ENCODE data around the gene TRABD. TPM values are rescaled to one million over a fixed set of nuclear protein-coding genes. Genes with fewer than 3 reads are reported as not detected.
A peak's percentile ranks its signal among the peaks of the same experiment; 100 is the strongest.

The TRABD gene
- total RNA-seq, 4 donors from 2014 or later, result 39.3 to 55.1 (median 45.8) TPM

DNA sequence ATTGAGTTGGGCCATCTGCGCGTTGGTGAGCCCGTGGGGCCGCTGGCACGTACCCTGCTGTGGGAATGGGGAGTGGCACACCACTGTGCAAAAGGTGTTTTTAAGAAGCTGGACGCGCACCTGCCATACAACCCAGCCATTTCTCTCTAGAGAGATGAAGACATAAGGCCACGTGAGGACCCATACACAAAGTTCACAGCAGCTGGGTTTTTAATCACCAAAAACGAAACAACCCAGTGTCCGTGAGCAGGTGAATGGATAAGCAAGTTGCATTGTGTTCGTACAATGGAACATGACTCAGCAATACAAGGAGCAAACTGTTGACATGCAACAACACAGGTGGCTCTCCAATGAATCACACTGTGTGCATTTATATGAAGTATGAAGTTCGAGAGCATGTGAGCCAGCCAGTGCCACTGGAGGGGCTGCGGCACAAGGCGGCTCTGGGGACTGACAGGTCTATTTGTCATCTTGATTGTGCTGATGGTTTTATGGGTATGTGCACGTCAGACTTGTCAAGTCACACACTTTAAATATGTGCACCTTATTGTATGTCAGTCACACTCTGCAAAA, 45.8 kb upstream of the TRABD start:
- TF ChIP-seq, protein P1, sequence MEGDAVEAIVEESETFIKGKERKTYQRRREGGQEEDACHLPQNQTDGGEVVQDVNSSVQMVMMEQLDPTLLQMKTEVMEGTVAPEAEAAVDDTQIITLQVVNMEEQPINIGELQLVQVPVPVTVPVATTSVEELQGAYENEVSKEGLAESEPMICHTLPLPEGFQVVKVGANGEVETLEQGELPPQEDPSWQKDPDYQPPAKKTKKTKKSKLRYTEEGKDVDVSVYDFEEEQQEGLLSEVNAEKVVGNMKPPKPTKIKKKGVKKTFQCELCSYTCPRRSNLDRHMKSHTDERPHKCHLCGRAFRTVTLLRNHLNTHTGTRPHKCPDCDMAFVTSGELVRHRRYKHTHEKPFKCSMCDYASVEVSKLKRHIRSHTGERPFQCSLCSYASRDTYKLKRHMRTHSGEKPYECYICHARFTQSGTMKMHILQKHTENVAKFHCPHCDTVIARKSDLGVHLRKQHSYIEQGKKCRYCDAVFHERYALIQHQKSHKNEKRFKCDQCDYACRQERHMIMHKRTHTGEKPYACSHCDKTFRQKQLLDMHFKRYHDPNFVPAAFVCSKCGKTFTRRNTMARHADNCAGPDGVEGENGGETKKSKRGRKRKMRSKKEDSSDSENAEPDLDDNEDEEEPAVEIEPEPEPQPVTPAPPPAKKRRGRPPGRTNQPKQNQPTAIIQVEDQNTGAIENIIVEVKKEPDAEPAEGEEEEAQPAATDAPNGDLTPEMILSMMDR (IDR thresholded peaks at IDR 0.05), result no peak
- no peak for TF ChIP-seq POLR2A (IDR thresholded peaks at IDR 0.05)
- no peak overlapping the region for H3K4me3 ChIP-seq
- peaks cover 0 to 20% (median 0%) of the 10 kb centered on the region in 4 donors for H3K27me3 ChIP-seq
- H3K27ac ChIP-seq, result no peak overlapping the region
- no peaks in the 10 kb centered on the region for H3K9me3 ChIP-seq
- intact Hi-C loops (cut with DNase I), result no loop called here
- DNase-seq, result no peak
- H3K36me3 ChIP-seq, result no peaks in the 10 kb centered on the region
- WGBS, 2 donors, result 43 to 60% methylated on average over 15 of the region's 15 CpGs
- H3K4me1 ChIP-seq, result peaks cover 0 to 15% (median 0%) of the 10 kb centered on the region in 3 donors

DNA sequence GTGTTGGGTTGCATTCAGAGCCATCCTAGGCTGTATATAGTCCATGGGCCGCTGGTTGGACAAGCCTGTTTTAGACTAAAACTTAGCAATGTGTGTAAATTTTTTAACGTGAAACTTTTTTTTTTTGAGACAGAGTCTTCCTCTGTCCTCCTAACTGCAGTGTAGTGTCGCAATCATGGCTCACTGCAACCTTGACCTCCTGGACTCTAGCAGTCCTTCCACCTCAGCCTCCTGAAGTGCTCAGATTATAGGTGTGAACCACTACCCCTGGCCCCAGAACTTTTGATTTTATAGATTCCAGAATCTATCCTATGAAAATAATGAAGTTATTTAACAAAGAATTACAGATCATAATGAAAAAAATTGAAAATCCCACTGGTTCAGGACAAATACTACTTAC, 45.1 kb upstream of the TRABD start:
- Histone ChIP-seq H3K36me3 (no peaks in the 10 kb centered on the region), H3K9me3 (no peaks in the 10 kb centered on the region), H3K27ac (no peak overlapping the region), H3K27me3 (peaks cover 0 to 21% (median 0%) of the 10 kb centered on the region in 4 donors), H3K4me1 (peaks cover 0 to 15% (median 0%) of the 10 kb centered on the region in 3 donors), H3K4me3 (no peak overlapping the region)
- intact Hi-C loops (cut with DNase I), result no loop called here
- WGBS, 2 donors, result 68 to 79% methylated on average over 3 of the region's 3 CpGs
- no peak for TF ChIP-seq POLR2A (IDR thresholded peaks at IDR 0.05)
- TF ChIP-seq, protein P1 (IDR thresholded peaks at IDR 0.05), result no peak
- DNase-seq, result no peak

DNA sequence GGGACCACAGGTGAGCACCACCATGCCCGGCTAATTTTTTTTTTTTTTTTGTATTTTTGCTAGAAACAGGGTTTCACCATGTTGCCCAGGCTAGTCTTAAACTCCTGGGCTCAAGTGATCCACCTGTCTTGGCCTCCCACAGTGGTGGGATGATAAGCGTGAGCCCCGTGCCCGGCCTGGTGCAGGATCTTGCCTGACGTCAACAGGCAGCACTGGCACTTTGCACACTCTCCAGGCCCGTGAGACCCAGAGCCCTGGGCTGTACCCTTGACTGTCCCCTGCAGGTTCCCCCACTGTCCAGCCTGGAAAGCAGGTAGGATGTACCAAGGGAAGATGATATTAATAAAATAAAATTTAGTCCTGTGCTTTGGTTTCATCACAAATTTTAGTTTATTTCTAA, 44.3 kb upstream of the TRABD start:
- no peaks in the 10 kb centered on the region for H3K9me3 ChIP-seq
- 67 to 77% methylated on average over 6 of the region's 6 CpGs for WGBS, 2 donors
- no peak for TF ChIP-seq POLR2A (IDR thresholded peaks at IDR 0.05)
- TF ChIP-seq, protein P1 (IDR thresholded peaks at IDR 0.05), result no peak
- no peak overlapping the region for H3K4me3 ChIP-seq
- no peak for DNase-seq
- no peak overlapping the region for H3K27ac ChIP-seq
- peaks cover 0 to 30% (median 0%) of the 10 kb centered on the region in 4 donors for H3K27me3 ChIP-seq
- peaks cover 0 to 18% (median 0%) of the 10 kb centered on the region in 3 donors for H3K4me1 ChIP-seq
- H3K36me3 ChIP-seq, result no peaks in the 10 kb centered on the region
- intact Hi-C loops (cut with DNase I), result no loop called here

DNA sequence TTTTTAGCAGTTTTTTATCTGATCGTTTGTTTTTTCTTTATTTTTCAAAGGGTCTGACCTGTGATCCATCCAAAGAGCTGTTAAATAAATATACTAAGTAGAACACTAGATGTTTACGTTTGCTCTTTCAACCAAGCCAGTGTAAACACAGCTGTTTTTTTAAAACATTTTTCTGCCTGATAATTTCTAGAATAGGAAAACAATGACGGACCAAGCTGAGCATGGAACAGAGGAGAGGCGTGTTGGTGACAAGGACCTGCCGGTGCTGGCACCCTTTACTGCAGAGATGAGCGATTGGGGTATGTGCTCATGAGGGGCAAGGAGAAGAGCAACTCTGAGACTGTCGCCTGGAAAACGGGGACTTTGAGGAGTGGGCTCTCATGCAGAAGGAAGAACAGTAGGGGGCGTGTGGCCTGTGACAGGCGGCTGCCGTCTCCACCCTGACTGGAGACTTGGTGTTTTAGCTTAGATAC, 43.8 kb upstream of the TRABD start:
- TF ChIP-seq POLR2A (IDR thresholded peaks at IDR 0.05), result no peak
- TF ChIP-seq, protein P1 (IDR thresholded peaks at IDR 0.05), result no peak
- DNase-seq, result no peak
- 37 to 58% methylated on average over 11 of the region's 11 CpGs for WGBS, 2 donors

DNA sequence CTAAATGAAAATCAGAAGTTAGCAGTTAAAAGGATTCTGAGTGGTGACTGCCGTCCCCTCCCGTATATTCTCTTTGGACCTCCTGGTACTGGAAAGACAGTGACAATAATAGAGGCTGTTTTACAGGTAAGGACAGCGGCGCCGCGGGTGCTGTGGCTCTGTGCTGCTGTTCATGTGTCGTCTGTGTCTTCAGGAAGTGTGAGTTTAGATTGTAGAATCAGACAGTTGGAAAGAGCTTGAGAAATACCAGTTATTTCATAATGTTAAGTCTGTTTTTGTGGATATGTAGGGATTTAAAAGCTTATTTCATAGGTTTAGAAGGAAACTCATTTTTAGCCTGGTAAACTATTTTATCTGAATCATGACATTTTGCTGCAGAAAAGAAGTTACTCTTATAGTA, 42.6 kb upstream of the TRABD start:
- WGBS, 2 donors, result 56 to 84% methylated on average over 5 to 7 of the region's 7 CpGs
- Histone ChIP-seq H3K4me3 (no peak overlapping the region), H3K27ac (peak overlapping the region in 1 of 4 donors; percentile 17), H3K4me1 (peaks cover 0 to 19% (median 0%) of the 10 kb centered on the region in 3 donors), H3K36me3 (no peaks in the 10 kb centered on the region), H3K9me3 (no peaks in the 10 kb centered on the region), H3K27me3 (peaks cover 0 to 30% (median 0%) of the 10 kb centered on the region in 4 donors)
- intact Hi-C loops (cut with DNase I), result no loop called here
- DNase-seq, result no peak
- TF ChIP-seq, protein P1 (IDR thresholded peaks at IDR 0.05), result no peak
- TF ChIP-seq POLR2A (IDR thresholded peaks at IDR 0.05), result no peak

More for the DNA sequence above, 43.8 kb upstream of the TRABD start:
- Histone ChIP-seq H3K27ac (peak overlapping the region in 1 of 4 donors; percentile 13), H3K4me3 (no peak overlapping the region), H3K4me1 (peaks cover 0 to 18% (median 0%) of the 10 kb centered on the region in 3 donors), H3K27me3 (peaks cover 0 to 30% (median 0%) of the 10 kb centered on the region in 4 donors), H3K9me3 (no peaks in the 10 kb centered on the region), H3K36me3 (no peaks in the 10 kb centered on the region)
- intact Hi-C loops (cut with DNase I), result no loop called here

All from esophagus squamous epithelium (tissue), 5 donors.